Endodermal cell (in vitro differentiated cells): ENCODE data around the gene GOLT1B. TPM values are rescaled to one million over a fixed set of nuclear protein-coding genes. Genes with fewer than 3 reads are reported as not detected.

ENCODE experiments used
- DNase-seq: peaks from one replicate; pipeline ENCODE4 v3.0.0-alpha.2; 2017
- H3K27ac ChIP-seq: 2 replicates; pipeline ENCODE4 v1.5.1; 2013; ENCODE audit warnings: mild to moderate bottlenecking, low read depth, low read length, moderate library complexity
- H3K27me3 ChIP-seq: 2 replicates; pipeline ENCODE4 v1.6.1; 2013; ENCODE audit warnings: mild to moderate bottlenecking, low read length, moderate library complexity; ENCODE audit not compliant: insufficient read depth, control insufficient read depth, poor library complexity, severe bottlenecking
- H3K36me3 ChIP-seq: 2 replicates; pipeline ENCODE4 v1.7.0; 2013; ENCODE audit warnings: mild to moderate bottlenecking, low read length, moderate library complexity; ENCODE audit not compliant: control insufficient read depth, insufficient read depth
- H3K4me1 ChIP-seq: one replicate; pipeline ENCODE4 v1.7.0; 2013; ENCODE audit warnings: low read length; ENCODE audit not compliant: control insufficient read depth, insufficient read depth
- H3K4me3 ChIP-seq: 2 replicates; pipeline ENCODE4 v1.5.1; 2013; ENCODE audit warnings: mild to moderate bottlenecking, low read length, moderate library complexity
- H3K9ac ChIP-seq: 2 replicates; pipeline ENCODE4 v1.6.1; 2013; ENCODE audit warnings: mild to moderate bottlenecking, low read length, moderate library complexity; ENCODE audit not compliant: poor library complexity, severe bottlenecking; ENCODE audit errors: extremely low read depth
- H3K9me3 ChIP-seq: 2 replicates; pipeline ENCODE4 v1.6.1; 2013; ENCODE audit warnings: mild to moderate bottlenecking, low read length, moderate library complexity; ENCODE audit not compliant: control insufficient read depth
- H3K27ac Mint-ChIP-seq: 2 replicates; pipeline ENCODE4 v1.8.0; 2020; ENCODE audit warnings: mixed read lengths
- H3K27me3 Mint-ChIP-seq: 2 replicates; pipeline ENCODE4 v1.8.0; 2021; ENCODE audit warnings: mild to moderate bottlenecking, mixed read lengths; ENCODE audit not compliant: insufficient read depth
- H3K36me3 Mint-ChIP-seq: 2 replicates; pipeline ENCODE4 v1.8.0; 2020; ENCODE audit warnings: low read depth, mixed read lengths
- H3K4me1 Mint-ChIP-seq: 2 replicates; pipeline ENCODE4 v1.8.0; 2020; ENCODE audit warnings: mixed read lengths
- H3K4me3 Mint-ChIP-seq: 2 replicates; pipeline ENCODE4 v1.8.0; 2020; ENCODE audit warnings: mild to moderate bottlenecking, moderate library complexity, mixed read lengths
- H3K9me3 Mint-ChIP-seq: 2 replicates; pipeline ENCODE4 v1.8.0; 2020; ENCODE audit warnings: mild to moderate bottlenecking, mixed read lengths
- CTCF ChIP-seq: fragments of 200-600 bp; sonication (generic); conservative IDR thresholded peaks from 2 replicates; pipeline ENCODE4 v1.5.0; 2021; ENCODE audit warnings: antibody characterized with exemption, mild to moderate bottlenecking
- WGBS, 2 experiments: methylation state at CpG; one replicate each; pipeline versions ENCODE4 v1.1.5 to v1.1.7; 2013; ENCODE audit warnings: missing lambda C conversion rate in 2 of 2, mixed read lengths in 1 of 2; ENCODE audit not compliant: insufficient coverage in 1 of 2, insufficient read length in 1 of 2; 5-methylcytosine and 5-hydroxymethylcytosine counted together
- total RNA-seq, 2 donors: library from RNA; stranded (reverse); fragmentation: NEBNext Ultra II Directional in 1 of 2; extraction: Animal tissue kit (Norgen Biotek cat#: 25700) in 1 of 2; gene quantifications; 2 replicates in 1 of 2; 3 replicates in 1 of 2; pipeline ENCODE4 v1.2.1, GENCODE V29; 2021

GOLT1B gene
- total RNA-seq, 2 donors from 2014 or later, result 38.2 to 67.2 TPM

DNA sequence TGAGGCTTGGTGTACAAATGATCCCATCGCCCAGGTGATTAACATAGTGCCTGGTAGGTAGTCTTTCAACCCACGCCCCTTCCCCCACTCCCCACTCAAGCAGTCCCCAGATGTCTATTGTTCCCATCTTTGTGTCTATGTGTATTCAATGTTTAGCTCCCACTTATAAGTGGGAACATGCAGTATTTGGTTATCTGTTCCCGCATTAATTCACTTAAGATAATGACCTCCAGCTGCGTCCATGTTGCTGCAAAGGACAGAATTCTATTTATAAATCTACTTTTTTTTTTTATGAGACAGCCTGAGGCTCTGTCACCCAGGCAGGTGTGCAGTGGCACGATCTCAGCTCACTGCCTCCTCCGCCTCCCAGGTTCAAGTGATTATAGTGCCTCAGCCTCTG, 40.2 kb downstream of the GOLT1B start:
- Histone ChIP-seq H3K4me3 (no peak overlapping the region), H3K4me1 (no peaks in the 10 kb centered on the region), H3K27ac (no peak overlapping the region), H3K9me3 (no peaks in the 10 kb centered on the region), H3K27me3 (no peaks in the 10 kb centered on the region), H3K9ac (no peak overlapping the region), H3K36me3 (no peaks in the 10 kb centered on the region)
- no peaks in the 10 kb centered on the region for H3K36me3 Mint-ChIP-seq
- no peaks in the 10 kb centered on the region for H3K9me3 Mint-ChIP-seq
- DNase-seq, result no peak
- TF ChIP-seq CTCF, result no peak
- H3K4me3 Mint-ChIP-seq, result no peak overlapping the region
- no peak overlapping the region for H3K27ac Mint-ChIP-seq
- peaks cover 5% of the 10 kb centered on the region for H3K27me3 Mint-ChIP-seq
- 79 to 92% methylated on average over 4 to 6 of the region's 6 CpGs for WGBS, 2 experiments
- peaks cover 7% of the 10 kb centered on the region for H3K4me1 Mint-ChIP-seq

GRCh38 chr12:21542403-21542802, 40.8 kb downstream of the GOLT1B start:
- peaks cover 2% of the 10 kb centered on the region for H3K27me3 Mint-ChIP-seq
- no peak overlapping the region for H3K4me3 Mint-ChIP-seq
- Histone ChIP-seq H3K27ac (no peak overlapping the region), H3K27me3 (no peaks in the 10 kb centered on the region), H3K4me1 (no peaks in the 10 kb centered on the region), H3K36me3 (no peaks in the 10 kb centered on the region), H3K9me3 (no peaks in the 10 kb centered on the region), H3K4me3 (no peak overlapping the region), H3K9ac (no peak overlapping the region)
- H3K36me3 Mint-ChIP-seq, result no peaks in the 10 kb centered on the region
- no peak for TF ChIP-seq CTCF
- WGBS, 2 experiments, result 91 to 97% methylated on average over 4 to 5 of the region's 5 CpGs
- no peak overlapping the region for H3K27ac Mint-ChIP-seq
- H3K4me1 Mint-ChIP-seq, result peaks cover 7% of the 10 kb centered on the region
- no peaks in the 10 kb centered on the region for H3K9me3 Mint-ChIP-seq
- no peak for DNase-seq

DNA sequence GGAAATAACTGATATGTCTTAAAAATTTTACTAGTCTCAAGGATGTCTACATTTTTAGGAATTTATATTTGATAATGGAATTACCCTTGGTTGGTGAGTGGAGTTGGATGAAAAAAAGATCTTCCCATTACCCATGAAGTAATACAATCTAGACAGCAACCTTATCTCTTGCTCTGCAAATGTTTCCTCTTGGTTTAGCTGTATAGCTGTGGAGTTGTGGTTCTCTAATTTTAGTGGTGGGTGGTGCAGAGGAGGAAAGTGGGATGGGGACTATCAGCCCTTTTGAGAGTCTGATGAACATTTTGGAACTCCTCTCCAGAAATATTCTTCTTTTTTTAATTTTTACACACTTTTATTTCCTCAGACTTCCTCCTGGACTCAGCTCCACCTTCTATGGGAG, 41.6 kb downstream of the GOLT1B start:
- no peaks in the 10 kb centered on the region for H3K9me3 ChIP-seq
- no peak overlapping the region for H3K4me3 ChIP-seq
- no peak overlapping the region for H3K4me3 Mint-ChIP-seq
- H3K36me3 ChIP-seq, result no peaks in the 10 kb centered on the region
- peaks cover 7% of the 10 kb centered on the region for H3K4me1 Mint-ChIP-seq
- TF ChIP-seq CTCF, result no peak
- no peaks in the 10 kb centered on the region for H3K36me3 Mint-ChIP-seq
- H3K27me3 Mint-ChIP-seq, result peaks cover 2% of the 10 kb centered on the region
- no peak overlapping the region for H3K9ac ChIP-seq
- no peak overlapping the region for H3K27ac Mint-ChIP-seq
- no peaks in the 10 kb centered on the region for H3K9me3 Mint-ChIP-seq
- H3K4me1 ChIP-seq, result no peaks in the 10 kb centered on the region
- no peak overlapping the region for H3K27ac ChIP-seq
- DNase-seq, result no peak
- H3K27me3 ChIP-seq, result no peaks in the 10 kb centered on the region
